Activated T-cell treated with anti-CD3 and anti-CD28 coated beads for 1 hour (primary cell): Measurements from ENCODE around the gene FFAR2.
"Not testable (repeated sequence)": the region's sequence is repeated elsewhere in the genome, so short reads cannot be mapped to it uniquely, and the experiment has no call there.

Source experiments
- DNase-seq: peaks from one replicate; pipeline ENCODE4 v3.0.0-alpha.2; 2020; ENCODE audit warnings: low read depth

The FFAR2 gene

DNA sequence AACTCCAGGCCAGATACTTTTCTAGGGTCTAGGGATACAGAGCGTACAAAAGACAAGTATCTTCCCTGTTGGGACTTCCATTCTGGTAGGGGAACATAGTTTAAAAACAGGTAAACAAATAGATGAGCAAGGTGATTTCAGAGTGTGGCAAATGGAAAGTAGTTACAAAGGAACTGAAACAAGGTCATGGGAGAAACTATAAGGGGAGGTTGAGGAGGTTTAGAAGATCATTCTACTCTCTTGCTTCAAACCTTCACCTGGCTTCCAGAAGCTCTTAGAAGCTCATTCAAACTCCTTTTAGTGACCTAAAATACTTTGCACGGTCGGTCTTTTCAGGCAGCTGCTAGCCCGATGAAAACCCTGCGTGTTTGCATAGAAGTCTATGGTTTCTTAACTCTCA is 9.1 kb downstream of the FFAR2 start:
- DNase-seq = no peak

- DNase-seq = no peak
Observed at GRCh38 chr19:35458192-35458591, 10.1 kb downstream of the FFAR2 start.

- no peak for DNase-seq
Observed at GRCh38 chr19:35458731-35459391, 10.8 kb downstream of the FFAR2 start.

- no peak for DNase-seq
Observed at GRCh38 chr19:35459414-35460082, 11.5 kb downstream of the FFAR2 start.

DNA sequence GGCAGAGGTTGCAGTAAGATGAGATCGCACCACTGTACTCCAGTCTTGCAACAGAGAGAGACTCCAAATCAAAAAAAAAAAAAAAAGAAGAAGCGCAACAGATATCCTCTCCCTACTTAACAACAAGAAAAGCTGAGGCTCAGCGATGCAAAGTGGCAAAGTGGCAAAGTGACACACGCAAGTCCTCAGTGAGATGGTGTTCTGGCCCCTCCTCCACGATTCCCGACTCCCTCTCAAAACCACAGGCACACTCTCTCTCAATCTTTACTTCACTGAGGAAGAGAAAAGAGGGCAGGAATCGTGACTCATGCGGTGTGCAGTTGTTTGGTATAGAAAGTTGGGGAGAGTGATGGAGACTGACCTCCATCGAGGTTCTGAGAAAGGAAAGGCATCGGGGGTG is 12.6 kb downstream of the FFAR2 start:
- no peak for DNase-seq

GRCh38 chr19:35461060-35461459 is 13.0 kb downstream of the FFAR2 start:
- DNase-seq = no peak

GRCh38 chr19:35461788-35462187 is 13.7 kb downstream of the FFAR2 start:
- DNase-seq = not testable (repeated sequence)

DNA sequence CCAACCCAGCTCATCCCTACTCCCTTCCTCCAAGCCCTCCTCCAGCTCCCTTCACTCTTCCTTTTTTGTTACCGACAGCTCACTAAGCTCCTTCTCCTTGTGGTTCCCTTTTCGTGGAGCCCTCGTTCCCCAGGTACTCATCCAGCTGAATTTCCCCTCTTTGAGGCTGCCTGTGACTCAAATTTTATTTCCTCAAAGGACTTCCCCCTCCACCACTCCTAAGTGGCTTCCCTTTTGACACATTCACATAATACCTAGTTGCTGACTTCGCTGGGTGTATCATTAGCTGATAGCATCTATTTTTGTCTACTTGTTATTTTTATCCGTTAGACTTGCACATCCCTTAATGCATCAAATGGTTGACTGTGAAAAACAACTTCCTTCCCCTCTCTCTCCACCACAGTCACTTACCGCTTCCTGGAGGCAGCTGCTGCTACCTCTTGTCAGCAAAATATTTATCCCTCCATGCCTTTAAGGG is 14.5 kb downstream of the FFAR2 start:
- peak; percentile 22 for DNase-seq

GRCh38 chr19:35462956-35463355 is 14.9 kb downstream of the FFAR2 start:
- not testable (repeated sequence) for DNase-seq

- DNase-seq = no peak
Observed at GRCh38 chr19:35466259-35466658, 18.2 kb downstream of the FFAR2 start.

DNA sequence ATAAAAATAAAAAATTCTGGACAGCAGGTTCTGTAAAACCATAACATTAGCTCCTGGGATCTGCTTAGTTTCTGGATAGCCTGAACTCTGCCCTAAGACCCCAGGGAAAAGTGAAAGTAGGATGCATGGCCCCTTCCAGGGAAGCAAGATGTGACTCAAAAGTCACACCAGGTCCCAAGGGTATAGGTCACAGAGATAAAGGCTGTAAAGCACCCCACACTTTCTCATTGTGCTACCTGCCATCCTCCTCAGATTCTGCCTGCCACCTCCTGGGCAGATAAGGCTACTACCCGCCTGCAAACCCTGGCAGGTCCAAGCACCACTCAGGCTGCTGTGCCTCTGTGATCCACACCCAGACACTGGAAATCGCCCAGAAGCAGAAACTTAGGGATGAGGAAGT is 20.6 kb downstream of the FFAR2 start:
- DNase-seq = peak; percentile 46

- DNase-seq = no peak
Observed at GRCh38 chr19:35470128-35470527, 22.1 kb downstream of the FFAR2 start.

DNA sequence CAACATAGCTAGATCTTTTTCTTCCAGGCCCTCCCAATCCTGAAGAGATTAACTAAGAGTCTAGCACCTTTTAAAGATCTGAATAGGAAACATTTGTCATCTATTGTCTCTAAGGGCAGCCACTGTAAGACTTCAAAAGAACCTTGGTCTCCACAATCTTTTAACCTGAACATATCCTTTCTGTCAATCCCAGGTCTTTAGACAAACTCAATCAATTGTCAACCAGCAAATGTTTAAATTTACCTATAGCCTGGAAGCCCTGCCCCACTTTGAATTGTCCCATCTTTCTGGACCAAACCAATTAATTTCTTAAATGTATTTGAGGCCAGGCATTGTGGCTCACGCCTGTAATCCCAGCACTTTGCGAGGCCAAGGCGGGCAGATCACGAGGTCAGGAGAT is 23.0 kb downstream of the FFAR2 start:
- DNase-seq = not testable (repeated sequence)

GRCh38 chr19:35471946-35472345 is 23.9 kb downstream of the FFAR2 start:
- DNase-seq = no peak

- DNase-seq = no peak
Observed at GRCh38 chr19:35474104-35474503, 26.0 kb downstream of the FFAR2 start.

- DNase-seq = not testable (repeated sequence)
Observed at GRCh38 chr19:35474594-35474993, 26.5 kb downstream of the FFAR2 start.

GRCh38 chr19:35476149-35476548 is 28.1 kb downstream of the FFAR2 start:
- DNase-seq = no peak

DNA sequence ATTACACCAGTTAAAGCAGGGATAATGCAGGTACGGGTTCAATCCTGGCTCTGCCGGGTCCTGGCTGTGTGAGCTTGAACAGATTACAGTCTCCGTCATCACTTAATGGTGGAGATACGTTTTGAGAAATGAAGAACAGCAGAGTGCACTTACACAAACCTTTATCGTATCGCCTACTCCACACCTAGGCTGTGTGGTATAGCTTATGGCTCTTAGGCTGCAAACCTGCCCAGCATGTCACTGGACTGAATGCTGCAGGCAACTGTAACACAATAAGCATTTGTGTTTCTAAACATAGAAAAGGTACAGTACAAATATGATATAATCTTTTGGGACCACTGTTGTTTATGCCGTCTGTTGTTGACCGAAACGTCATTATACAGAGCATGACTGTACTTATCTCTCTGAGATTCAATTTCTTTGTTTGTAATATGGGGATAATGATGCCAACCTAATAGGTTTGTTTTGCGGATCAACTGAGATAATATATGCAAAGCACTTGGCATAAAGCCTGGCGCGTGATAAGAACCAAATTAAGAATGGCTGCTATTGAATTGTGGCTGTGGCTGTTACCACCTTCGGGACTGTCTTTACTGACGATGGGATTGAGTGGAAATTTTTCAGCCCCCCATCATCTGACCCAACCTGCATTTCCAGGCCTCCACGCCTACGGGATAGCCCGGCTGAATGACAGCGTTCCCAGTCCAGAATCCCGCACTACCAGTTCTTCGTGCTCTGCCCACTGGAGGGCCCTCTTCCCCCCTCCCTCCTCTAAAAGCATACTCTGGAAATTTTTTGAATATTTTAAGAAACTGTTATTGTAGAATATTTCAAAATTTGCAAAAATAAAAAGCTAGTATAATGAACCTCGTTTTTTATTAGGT is 31.0 kb downstream of the FFAR2 start:
- no peak for DNase-seq

DNA sequence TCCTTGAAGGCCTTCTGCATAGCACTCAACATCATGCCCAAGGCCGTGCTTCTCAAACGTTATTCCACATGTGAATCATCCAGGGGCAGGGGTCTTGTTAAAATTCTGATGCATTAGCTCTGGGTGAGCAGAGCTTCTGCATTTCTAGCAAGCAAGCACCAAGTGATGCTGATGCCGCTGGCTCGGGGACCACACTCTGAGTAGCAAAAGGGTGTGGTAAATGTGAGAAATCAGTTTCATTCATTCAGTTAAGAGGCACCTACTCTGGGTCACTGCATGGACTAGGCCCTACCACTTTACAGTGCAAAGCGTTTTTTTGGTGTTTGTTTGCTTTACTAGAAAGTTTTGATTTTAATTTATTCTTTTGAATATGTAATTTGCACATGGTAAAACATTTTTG is 35.0 kb downstream of the FFAR2 start:
- no peak for DNase-seq

GRCh38 chr19:35484252-35485036 is 36.4 kb downstream of the FFAR2 start:
- no peak for DNase-seq

GRCh38 chr19:35486268-35486708 is 38.2 kb downstream of the FFAR2 start:
- DNase-seq = no peak

- DNase-seq = no peak
Observed at GRCh38 chr19:35487656-35488182, 39.7 kb downstream of the FFAR2 start.
